HG03159 (cell line): Measurements from ENCODE around the gene ALG12.
"Not testable (repeated sequence)": the region's sequence is repeated elsewhere in the genome, so short reads cannot be mapped to it uniquely, and the experiment has no call there.

ENCODE experiments used
- ATAC-seq: cut with Tn5 transposase; IDR thresholded peaks from one replicate; pipeline ENCODE4 v1.9.1; 2021; ENCODE audit warnings: mild to moderate bottlenecking, moderate library complexity; ENCODE audit not compliant: unreplicated experiment

ALG12 gene

DNA sequence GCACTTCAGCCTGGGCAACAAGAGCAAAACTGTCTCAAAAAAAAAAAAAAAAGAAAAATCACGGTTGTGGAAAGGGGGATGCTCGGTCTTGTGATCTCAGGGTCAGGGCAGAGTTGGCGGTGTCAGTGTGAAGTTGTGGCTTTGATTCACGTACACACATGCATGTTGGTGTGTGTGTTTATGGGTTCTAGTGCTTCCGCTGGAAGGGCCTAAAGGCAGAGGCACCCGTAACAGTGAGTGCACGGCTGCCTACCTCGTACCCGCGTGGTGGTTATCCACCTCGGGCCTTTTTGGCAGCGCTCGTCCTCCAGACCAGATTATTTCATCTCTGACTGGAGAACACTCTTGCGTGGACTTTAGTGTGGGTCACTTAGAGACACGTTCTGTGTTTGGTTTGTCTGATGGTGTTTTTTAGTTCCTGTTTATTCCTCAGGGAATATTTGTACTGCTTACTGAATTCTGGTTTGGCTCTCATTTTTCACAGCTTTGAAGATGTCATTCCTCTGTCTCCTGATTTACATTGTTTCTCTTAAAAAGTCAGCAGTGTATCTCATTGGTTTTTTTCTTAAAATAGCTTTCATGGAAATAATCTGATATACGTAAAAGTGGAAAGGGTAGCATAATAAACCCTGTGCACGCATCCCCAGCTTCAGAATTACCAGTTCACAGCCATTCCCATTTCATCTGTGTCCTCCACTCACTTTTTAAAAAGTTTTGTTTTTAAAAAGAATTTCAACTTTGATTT lies 49.0 kb downstream of the ALG12 start:
- ATAC-seq: no peak

DNA sequence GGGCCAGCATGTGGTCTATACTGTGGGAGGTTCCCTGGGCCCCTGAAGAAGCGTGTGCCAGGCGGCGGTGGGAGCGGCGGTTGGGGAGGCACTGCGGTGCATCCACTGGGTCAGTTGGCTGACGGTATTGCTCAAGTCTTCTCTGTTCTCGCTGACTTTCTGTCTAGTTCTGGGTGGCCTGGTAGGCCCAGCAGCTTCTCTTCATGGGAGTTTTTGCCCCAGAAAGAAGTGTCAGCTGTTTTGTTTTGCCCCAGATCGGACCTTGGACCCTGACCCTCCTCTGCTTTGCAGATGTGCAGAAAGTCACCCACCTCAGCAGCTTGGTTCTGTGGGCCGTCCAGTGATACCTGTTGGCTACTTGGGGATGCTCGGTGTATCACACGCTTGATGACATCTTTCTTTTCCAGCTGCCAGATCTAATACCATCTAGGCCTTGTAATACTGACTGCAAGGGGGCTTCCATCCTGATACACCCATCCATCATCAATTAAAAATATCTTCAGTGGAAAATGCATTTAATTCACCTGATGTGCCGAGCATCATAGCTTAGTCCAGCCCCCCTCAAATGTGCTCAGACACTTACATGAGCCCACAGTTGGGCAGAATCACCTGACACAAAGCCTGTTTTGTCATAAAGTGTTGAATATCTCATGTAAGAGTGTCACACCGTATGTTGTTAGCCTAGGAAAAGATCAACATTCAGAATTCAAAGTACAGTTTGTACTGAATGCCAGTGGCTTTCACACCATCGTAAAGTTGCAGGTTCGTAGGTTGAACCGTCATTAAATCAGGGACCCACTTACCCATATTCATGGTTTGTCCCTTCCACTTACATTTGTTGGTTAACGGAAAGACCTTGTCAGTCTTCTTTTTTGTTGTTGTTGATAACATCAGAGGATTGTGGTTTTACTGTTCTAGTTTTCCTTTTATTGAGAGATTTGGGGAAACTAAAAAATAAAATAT lies 50.7 kb downstream of the ALG12 start:
- ATAC-seq: no peak

DNA sequence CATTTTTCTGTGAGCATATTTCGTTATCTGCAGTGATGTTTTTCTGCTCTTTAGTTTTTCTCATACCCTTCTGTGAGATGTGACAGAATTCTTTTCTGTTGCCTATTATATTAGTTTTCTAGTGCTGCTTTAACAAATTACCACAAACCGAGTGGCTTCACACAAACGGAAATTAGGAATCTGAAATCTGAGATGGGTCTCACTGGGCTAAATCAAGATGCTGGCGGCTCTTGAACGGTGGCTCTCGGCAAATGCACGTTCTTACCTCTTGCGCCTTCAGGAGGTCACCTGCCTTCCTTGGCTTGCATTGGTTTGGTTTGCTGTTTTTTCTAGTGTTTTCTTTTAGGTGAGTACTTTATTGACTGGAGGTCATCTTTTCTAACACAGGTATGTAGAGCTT lies 51.6 kb downstream of the ALG12 start:
- ATAC-seq: no peak

DNA sequence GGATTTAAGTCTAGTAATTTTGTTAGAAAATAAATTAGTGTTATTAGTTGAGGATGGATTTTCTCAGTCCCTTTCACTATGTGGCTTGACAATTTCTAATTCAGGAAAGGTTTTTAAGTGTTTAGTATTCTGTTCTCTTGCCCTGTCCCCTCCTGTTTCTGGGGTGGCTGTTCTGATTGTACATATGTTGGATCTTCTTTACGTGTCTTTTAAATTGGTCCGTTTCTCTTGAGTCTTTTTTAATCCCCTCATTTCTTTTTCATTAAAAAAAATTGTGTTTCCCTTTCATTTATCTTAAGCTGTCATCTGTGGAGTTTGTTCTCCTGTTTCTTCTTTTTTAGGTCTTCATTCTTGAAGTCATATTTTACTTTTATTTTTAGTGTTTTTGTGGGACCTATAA lies 52.1 kb downstream of the ALG12 start:
- no peak for ATAC-seq

DNA sequence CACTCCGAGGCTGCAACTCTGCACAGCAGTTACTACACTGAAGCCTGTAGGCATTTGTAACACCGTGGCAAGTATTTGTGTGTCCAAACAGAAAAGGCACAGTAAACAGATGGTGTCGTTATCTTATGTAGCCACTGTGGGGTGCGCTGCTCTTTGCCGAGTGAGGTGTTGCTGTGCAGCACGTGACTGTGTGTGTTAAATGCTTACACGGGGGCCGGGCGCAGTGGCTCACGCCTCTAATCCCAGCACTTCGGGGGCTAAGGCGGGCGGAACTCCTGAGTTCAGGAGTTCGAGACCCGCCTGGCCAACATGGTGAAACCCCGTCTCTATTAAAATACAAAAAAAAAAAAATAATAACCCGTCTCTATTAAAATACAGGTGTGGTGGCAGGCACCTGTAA lies 53.1 kb downstream of the ALG12 start:
- no peak for ATAC-seq

DNA sequence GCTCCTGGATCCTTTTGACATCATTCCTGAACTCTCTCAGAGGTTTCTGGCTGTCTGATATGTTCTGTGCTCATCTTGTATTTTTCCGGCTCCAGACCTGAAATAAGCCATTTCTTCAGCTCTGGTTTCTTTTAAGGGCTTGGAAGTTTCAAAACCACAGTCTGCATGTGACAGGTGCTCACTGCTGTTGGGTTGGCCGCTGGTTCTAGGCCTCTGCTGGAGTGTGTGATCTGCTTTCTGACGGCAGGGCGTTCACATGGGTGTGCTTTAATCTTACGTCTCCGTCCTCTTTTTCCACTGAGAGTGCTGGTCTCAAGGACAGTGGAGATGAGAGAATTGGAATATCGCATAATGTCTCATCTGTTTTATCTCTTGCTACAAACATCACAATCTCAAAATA lies 54.3 kb downstream of the ALG12 start:
- no peak for ATAC-seq

DNA sequence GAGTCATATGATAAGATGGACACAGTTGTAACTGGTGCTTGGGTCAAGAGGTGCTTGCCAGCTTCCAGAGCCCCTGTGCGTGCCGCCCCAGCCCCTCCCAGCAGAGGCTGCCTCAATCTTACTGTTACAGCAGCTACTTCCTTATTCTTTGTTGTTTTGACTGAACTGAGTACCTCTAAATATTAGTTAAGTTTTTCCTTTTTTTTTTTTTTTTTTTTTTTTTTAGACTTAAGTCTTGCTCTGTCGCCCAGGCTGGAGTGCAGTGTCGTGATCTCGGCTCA lies 55.8 kb downstream of the ALG12 start:
- ATAC-seq: no peak

DNA sequence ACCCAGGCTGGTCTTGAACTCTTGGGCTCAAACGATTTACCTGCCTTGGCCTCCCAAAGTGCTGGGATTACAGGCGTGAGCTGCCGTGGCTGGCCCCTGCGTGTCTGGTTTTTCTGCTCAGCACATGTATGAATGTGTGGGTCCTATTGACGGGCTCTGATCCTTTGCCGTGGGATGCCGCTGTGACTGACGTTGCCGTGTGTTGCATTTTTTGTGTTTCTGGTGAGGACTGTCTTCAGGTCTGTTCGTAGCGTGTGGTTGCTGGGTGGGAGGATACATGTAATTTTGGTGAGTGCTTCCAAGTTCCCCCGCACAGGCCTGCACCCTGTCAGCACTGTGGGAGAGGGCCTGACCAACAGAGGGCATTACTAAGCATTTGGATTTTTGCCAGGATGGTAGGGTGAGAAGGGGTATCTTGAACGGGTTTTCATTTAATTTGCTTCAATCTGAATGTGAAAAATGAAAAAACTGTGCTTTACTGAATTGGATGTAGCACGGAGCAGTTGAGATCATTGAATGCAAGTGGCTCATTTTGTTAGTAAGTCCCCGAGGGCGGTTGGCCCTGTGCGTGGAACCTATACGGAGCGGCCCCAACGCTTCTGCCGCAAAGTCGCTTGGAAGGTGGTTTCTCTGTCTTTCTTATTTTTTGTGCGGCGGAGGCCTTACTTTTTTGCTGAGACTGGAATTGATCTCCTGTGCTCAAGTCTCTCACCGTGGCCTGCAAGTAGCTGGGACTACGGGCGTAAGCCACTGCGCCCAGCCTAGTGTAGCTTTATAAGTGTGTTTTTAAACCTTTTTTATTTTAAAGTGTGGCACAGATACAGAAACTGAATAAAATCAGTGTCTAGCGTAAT lies 56.4 kb downstream of the ALG12 start:
- no peak for ATAC-seq

DNA sequence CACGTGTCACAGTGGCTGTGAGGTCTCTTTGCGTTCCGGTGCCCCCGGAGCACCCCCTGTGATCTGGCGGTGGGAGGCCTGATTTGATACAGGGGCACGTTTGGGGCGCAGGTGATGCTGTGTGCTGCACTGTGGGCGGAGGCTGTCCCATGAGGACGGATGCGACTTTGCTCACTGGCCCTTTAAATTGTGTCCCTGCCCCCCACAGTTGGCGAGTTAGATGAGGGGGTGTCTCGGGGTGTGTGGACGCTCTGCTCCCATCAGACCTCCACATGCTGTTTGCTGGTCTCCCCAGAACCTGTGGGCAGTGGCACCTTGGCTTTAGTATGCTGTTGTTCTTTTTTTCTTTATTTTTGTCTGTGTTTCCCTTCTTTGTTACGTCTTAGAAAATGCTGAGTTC lies 59.4 kb downstream of the ALG12 start:
- ATAC-seq: no peak

DNA sequence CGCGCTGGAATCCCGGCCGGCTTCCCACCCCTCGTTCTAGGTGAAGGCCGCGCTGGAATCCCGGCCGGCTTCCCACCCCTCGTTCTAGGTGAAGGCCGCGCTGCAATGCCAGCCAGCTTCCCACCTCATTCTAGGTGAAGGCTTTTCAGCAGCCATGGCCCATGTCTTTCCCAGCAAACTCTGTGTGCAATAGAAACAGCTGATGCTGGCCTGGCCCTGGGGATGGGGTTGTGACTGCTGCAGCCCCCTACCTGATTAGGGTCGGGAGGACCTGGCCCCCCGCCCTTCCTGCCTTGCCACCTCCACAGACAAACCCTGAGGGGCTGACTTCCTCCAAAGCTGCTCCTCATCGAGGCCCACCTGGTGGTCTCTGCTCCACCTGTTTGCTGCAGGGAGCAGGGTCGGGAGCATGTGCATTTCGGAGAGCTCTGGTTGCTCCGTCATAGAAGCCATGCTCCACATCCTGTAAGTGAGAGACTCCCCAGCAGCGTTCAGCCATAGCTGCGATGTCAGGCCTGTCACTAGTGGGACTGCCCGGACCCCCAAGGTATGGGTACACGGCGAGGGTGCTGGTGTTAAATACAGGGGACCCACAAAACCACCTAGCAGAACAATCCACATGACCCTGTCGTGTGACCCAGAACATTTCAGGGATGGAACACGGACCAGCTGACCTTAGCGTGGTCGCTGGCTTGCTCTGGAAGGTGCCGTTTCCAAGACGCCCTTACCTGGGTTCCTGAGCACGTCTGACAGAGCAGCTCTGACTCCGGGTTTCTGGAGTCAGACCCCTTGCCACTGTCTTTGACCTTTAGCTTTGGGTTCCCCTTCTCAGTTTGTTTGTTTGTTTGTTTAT lies 61.2 kb downstream of the ALG12 start:
- no peak for ATAC-seq

DNA sequence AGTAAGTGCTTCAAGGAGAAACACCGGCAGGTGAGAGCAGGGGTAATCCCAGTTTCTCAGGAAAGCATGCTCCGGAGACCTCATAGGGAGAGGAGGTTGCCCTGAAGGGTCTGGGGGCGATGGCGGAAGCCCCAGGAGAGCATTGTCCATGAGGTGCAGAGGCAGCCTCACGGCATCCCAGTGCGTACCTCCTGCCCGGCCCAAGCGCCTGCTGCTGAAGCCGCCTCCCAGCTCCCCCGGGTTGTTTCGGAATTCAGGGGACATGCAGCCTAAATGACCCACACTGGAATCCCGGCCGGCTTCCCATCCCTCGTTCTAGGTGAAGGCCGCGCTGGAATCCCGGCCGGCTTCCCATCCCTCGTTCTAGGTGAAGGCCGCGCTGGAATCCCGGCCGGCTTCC lies 61.9 kb downstream of the ALG12 start:
- ATAC-seq: no peak

DNA sequence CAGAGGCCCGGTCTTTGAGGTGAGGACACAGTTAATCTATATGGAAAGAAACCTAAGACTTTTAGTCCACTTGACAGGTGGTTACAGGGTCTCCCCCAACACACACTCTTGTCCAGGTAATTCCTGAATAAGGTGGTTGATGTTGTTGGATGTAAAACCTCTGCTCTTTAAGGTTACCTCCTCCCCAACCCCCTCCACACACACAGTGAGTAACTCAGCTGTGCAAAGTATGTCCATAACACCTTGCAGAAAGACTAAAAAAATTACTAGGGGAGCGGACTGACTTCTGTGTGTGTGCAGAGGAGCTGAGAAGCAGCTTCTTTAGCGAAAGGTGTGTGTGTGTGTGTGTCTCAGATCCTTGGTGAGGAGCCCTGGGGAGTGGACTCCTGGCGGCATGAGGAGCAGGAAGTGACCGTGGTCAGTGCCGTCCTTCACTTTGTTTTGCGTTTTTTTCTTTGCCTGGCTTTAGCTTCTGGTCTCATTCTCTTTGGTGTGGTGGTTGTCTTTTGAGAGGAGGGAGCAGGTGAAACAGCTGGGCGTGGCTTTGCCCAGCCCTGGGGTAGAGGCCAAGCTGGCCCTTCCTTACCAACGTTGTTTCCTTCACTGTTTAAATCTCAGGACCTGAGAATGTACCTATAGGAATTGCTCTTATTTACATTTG lies 62.9 kb downstream of the ALG12 start:
- no peak for ATAC-seq

DNA sequence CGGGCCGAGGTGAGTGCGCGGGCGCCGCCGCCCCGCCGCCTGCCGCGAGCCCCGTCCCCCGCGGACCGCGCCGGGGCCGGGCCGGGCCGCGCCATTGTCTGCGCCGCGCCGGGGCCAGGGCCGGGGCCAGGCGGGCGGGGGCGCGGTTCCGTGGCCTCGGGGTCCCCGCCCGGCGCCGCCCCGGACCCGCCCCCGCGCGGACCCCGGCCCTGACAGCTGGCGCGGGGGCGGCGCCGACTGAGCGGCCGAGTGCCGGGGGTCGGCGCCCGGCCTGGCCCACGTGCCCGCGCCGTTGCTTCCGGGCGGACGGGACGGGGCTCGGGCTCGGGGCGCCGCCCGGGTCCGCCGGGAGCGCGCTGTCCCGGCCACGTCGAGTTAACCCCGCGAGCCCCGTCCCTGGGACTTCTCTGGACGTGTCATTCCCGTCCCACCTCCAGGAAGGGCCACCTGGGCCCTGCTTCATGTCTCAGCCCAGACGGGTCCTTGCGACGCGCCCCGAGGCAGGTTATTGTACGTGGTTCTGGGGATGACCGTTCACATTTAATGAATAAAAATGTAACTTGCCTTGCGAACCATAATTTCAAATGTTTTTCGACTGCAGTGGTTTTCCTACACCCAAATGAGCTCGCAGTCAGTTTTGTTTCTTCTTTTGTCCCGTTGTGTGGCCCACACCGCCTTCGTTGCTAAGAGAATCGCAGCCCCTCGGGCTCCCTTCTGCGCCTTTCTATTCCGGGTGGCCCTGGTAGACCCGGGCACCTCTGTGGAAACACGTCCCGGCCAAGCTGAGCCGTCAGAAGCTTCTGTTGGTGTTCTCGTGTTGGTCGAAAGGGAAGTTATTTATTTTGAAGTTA lies 64.0 kb downstream of the ALG12 start:
- peak; percentile 13 for ATAC-seq

DNA sequence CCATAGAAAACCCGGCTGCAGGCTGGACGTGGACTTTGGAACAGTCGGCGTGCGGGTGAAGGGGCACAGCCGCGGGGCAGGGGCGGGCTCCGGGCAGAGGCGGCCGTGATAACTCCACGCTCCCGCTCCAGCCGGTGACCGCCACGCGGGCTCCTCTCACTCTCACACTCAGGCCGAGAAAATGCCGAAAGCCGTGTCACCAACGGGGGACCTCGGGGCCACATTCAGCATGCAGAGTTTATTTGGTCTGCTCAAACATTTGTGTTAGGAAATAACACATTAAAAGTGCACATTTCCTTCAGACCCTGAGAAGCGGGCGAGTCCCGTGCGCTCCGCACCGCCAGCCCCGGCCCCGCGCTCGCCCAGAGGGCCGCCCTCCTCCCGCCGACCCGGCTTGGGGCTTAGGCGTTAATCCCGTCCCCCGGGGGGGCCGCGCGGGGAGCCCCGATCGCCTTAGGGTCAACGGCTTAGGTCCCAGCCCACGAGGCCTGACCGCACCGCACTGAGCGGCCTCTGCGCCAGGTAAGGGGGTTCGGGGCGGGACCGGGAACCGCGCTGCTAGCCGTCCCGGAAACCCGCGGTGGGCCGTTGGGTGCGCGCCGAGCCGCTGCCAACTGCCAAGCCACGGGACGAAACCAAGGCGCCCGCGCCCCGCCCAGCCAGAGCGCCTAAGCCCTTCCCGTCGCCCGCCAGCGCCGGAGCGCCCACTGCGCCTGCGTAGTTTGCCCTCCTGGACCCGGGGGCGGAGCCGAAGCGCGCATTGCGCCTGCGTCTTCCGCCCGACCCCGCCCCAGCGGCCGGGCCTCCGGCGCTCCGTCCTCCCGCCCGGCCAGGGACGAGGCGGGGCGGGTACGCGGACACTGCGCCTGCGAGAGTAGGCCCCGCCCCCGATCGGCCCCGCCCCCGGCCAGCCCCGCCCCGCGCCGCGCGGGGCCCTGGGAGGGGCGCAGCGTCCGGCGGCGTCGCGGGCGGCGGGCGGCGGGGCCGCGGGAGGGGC lies 65.0 kb downstream of the ALG12 start, which contains the start of gene ZBED4:
ZBED4 (plus strand) TSS at position 947 of the 997 bp plus-strand sequence. CDS start 29,819 bp downstream, outside the sequence.
- peak; percentile 73 for ATAC-seq

DNA sequence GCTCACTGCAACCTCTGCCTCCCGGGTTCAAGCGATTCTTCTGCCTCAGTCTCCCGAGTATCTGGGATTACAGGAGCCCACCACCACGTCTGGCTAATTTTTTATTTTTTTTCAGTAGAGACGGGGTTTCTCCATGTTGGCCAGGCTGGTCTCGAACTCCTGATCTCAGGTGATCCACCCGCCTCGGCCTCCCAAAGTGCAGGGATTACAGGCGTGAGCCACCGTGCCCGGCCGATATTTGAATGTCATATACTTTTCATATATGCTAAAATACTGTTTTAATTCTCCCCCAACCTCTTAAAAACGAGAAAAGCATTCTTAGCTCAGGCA lies 65.7 kb downstream of the ALG12 start:
- ATAC-seq: not testable (repeated sequence)

DNA sequence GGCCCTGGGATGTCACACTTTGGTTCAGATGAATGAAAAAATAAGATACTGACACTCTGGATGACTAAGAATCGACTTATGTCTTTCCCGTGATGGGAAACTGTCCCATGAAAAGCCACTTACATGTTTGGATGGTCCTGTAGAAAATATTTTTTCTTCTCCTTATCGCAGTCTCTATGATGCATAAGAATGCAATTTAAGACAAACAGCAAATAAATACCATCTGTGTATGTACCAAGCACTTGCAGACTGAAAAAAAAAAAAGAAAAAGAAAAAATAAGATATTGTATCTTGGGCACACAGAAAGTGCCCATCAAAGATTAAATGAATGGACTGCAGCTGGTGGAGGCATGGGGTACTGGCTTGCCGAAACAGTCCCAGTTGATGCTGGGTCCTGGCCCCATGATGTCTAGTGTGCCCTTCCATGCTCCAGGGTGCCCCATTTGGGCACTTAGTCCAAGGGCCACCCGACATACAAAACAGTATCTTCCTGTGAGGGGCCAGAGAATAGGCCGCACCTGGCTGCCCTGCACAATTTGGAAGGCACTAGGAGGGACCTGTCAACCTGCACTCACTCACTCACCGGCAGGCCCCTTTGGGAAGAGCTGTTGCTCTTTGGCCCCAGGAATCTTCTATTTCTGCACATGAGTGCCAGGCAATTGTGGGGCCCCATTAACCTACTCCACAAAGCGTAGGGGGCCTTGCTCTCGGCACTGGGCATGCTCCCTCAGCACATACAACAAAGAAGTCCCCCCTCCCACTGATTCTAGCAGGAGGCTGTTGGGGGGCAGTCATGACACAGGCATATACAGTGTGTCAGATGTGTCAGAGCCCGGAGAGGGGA lies 67.1 kb downstream of the ALG12 start:
- no peak for ATAC-seq
